Measurements from ENCODE around the gene MT1E. TPM values are rescaled to one million over a fixed set of nuclear protein-coding genes. Genes with fewer than 3 reads are reported as not detected.

The MT1E gene
- total RNA-seq, 1 experiment from 2014 or later: 114 TPM

DNA sequence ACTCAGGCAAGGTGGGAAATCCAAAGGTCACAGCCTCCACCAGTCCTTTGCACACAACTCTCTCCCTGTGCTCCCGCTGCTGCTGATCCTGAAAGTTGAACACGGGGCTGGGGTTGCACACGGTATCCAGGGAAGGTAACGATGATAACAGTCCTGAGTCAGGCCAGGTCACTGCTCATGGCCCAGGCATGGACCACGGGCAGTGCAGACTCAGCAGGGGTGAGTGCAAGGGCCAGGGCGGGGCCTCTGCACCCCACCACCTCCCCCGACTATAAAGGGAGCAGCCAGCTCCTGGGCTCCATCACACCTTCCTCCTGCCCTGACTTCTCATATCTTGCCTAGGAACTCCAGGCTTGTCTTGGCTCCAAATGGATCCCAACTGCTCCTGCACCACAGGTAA lies 26.0 kb downstream of the MT1E start, which contains the start of gene MT1B:
MT1B (plus strand) TSS at position 301 of the 400 bp plus-strand sequence; CDS start at position 369, 68 bp downstream.
- no peak within 1 kb of the TSS for H3K27ac Mint-ChIP-seq
- no peak for ATAC-seq

DNA sequence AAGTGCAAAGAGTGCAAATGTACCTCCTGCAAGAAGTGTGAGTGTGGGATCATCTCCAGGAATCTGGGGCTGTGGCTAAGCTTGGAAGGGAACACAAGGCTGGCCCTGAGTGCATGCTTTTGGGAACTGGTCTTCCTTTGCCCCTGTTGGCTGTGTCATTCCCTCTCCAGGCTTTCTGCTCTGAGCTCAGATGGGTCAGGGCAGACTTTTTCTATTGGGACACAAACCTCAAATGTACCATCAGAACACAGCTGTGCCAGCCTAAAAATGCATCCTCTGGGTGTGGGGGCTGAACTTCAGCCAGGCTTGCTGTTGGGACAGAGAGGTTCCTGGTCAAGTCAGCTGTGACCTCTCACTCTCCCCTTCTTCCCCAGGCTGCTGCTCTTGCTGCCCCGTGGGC lies 27.0 kb downstream of the MT1E start:
- Mint-ChIP-seq H3K4me3 (no peak overlapping the region), H3K4me1 (peaks cover 4% of the 10 kb centered on the region), H3K9me3 (no peaks in the 10 kb centered on the region), H3K27ac (no peak overlapping the region), H3K36me3 (no peaks in the 10 kb centered on the region), H3K27me3 (ENCODE audit: low read depth) (peaks cover 87% of the 10 kb centered on the region)
- no peak for ATAC-seq
- ChIA-PET POLR2A (no interaction called here), CTCF (interaction anchor here (1.1 to 1.6 kb wide), 5 partner anchors 9 to 17 kb away, joined by 3 read pairs; partner anchors contain the start of genes MT1G and MT1H)
- no peak for DNase-seq (ENCODE audit: low spot score)
- TF ChIP-seq KAT7 (CRISPR knock-in tag; IDR thresholded peaks at IDR 0.05; ENCODE audit: borderline replicate concordance): no peak
- no peak for TF ChIP-seq ZNF396 (CRISPR knock-in tag; IDR thresholded peaks at IDR 0.05; ENCODE audit: borderline replicate concordance)
- TF ChIP-seq, protein P1, sequence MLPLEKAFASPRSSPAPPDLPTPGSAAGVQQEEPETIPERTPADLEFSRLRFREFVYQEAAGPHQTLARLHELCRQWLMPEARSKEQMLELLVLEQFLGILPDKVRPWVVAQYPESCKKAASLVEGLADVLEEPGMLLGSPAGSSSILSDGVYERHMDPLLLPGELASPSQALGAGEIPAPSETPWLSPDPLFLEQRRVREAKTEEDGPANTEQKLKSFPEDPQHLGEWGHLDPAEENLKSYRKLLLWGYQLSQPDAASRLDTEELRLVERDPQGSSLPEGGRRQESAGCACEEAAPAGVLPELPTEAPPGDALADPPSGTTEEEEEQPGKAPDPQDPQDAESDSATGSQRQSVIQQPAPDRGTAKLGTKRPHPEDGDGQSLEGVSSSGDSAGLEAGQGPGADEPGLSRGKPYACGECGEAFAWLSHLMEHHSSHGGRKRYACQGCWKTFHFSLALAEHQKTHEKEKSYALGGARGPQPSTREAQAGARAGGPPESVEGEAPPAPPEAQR (CRISPR knock-in tag; IDR thresholded peaks at IDR 0.05): no peak

More for the DNA sequence above, 26.0 kb downstream of the MT1E start, which contains the start of gene MT1B:
- POLR2A ChIA-PET: no interaction called here
- CTCF ChIA-PET: interaction anchor here (1.6 kb wide), 1 partner anchor 8 kb away, joined by 3 read pairs; no protein-coding TSS in a partner anchor
- TF ChIP-seq NFATC4 (CRISPR knock-in tag; IDR thresholded peaks at IDR 0.05) (no peak), MYBL2 (CRISPR knock-in tag; IDR thresholded peaks at IDR 0.05) (no peak), CBFB (CRISPR knock-in tag; IDR thresholded peaks at IDR 0.05; ENCODE audit: low read depth) (no peak), EMX1 (CRISPR knock-in tag; IDR thresholded peaks at IDR 0.05) (no peak), TEAD4 (CRISPR knock-in tag; IDR thresholded peaks at IDR 0.05) (no peak)
- TF ChIP-seq, protein P2, sequence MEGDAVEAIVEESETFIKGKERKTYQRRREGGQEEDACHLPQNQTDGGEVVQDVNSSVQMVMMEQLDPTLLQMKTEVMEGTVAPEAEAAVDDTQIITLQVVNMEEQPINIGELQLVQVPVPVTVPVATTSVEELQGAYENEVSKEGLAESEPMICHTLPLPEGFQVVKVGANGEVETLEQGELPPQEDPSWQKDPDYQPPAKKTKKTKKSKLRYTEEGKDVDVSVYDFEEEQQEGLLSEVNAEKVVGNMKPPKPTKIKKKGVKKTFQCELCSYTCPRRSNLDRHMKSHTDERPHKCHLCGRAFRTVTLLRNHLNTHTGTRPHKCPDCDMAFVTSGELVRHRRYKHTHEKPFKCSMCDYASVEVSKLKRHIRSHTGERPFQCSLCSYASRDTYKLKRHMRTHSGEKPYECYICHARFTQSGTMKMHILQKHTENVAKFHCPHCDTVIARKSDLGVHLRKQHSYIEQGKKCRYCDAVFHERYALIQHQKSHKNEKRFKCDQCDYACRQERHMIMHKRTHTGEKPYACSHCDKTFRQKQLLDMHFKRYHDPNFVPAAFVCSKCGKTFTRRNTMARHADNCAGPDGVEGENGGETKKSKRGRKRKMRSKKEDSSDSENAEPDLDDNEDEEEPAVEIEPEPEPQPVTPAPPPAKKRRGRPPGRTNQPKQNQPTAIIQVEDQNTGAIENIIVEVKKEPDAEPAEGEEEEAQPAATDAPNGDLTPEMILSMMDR (IDR thresholded peaks at IDR 0.05): no peak
- TF ChIP-seq, protein P3, sequence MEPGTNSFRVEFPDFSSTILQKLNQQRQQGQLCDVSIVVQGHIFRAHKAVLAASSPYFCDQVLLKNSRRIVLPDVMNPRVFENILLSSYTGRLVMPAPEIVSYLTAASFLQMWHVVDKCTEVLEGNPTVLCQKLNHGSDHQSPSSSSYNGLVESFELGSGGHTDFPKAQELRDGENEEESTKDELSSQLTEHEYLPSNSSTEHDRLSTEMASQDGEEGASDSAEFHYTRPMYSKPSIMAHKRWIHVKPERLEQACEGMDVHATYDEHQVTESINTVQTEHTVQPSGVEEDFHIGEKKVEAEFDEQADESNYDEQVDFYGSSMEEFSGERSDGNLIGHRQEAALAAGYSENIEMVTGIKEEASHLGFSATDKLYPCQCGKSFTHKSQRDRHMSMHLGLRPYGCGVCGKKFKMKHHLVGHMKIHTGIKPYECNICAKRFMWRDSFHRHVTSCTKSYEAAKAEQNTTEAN (CRISPR knock-in tag; IDR thresholded peaks at IDR 0.05): no peak
- TF ChIP-seq, protein P4, sequence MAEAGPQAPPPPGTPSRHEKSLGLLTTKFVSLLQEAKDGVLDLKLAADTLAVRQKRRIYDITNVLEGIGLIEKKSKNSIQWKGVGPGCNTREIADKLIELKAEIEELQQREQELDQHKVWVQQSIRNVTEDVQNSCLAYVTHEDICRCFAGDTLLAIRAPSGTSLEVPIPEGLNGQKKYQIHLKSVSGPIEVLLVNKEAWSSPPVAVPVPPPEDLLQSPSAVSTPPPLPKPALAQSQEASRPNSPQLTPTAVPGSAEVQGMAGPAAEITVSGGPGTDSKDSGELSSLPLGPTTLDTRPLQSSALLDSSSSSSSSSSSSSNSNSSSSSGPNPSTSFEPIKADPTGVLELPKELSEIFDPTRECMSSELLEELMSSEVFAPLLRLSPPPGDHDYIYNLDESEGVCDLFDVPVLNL (CRISPR knock-in tag; IDR thresholded peaks at IDR 0.05; ENCODE audit: borderline replicate concordance, low read depth): no peak
- TF ChIP-seq, protein P5, sequence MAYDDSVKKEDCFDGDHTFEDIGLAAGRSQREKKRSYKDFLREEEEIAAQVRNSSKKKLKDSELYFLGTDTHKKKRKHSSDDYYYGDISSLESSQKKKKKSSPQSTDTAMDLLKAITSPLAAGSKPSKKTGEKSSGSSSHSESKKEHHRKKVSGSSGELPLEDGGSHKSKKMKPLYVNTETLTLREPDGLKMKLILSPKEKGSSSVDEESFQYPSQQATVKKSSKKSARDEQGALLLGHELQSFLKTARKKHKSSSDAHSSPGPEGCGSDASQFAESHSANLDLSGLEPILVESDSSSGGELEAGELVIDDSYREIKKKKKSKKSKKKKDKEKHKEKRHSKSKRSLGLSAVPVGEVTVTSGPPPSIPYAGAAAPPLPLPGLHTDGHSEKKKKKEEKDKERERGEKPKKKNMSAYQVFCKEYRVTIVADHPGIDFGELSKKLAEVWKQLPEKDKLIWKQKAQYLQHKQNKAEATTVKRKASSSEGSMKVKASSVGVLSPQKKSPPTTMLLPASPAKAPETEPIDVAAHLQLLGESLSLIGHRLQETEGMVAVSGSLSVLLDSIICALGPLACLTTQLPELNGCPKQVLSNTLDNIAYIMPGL (CRISPR knock-in tag; IDR thresholded peaks at IDR 0.05): no peak
- TF ChIP-seq, protein P1 (CRISPR knock-in tag; IDR thresholded peaks at IDR 0.05): no peak
- TF ChIP-seq, protein P6, sequence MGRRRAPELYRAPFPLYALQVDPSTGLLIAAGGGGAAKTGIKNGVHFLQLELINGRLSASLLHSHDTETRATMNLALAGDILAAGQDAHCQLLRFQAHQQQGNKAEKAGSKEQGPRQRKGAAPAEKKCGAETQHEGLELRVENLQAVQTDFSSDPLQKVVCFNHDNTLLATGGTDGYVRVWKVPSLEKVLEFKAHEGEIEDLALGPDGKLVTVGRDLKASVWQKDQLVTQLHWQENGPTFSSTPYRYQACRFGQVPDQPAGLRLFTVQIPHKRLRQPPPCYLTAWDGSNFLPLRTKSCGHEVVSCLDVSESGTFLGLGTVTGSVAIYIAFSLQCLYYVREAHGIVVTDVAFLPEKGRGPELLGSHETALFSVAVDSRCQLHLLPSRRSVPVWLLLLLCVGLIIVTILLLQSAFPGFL (CRISPR knock-in tag; IDR thresholded peaks at IDR 0.05; ENCODE audit: borderline replicate concordance): no peak
- peaks cover 91% of the 10 kb centered on the region for H3K27me3 Mint-ChIP-seq (ENCODE audit: low read depth)
- no peaks in the 10 kb centered on the region for H3K36me3 Mint-ChIP-seq
- H3K4me3 Mint-ChIP-seq: no peak within 1 kb of the TSS
- 0 out of 2 replicates have a peak, but pooled peaks cover 5% of the 10 kb centered on the region for H3K4me1 Mint-ChIP-seq
- no peak for DNase-seq (ENCODE audit: low spot score)
- no peaks in the 10 kb centered on the region for H3K9me3 Mint-ChIP-seq

Measured in WTC11 (cell line).